Astrocyte (in vitro differentiated cells and primary cell): ENCODE data around the gene KCNJ1.

Experiments
- CTCF ChIP-seq: IDR thresholded peaks from 2 replicates; pipeline ENCODE4 v1.5.1; 2011; ENCODE audit warnings: low read depth, mild to moderate bottlenecking, inconsistent platforms, low read length, moderate library complexity; ENCODE audit not compliant: insufficient read depth
- EZH2 ChIP-seq: IDR thresholded peaks from 2 replicates; pipeline ENCODE4 v1.6.1; 2012; ENCODE audit warnings: mild to moderate bottlenecking, low read length, inconsistent platforms; ENCODE audit not compliant: insufficient read depth

- TF ChIP-seq CTCF (peak; percentile 68), EZH2 (no peak)
Measured at GRCh38 chr11:128859563-128860441, 7.3 kb downstream of the KCNJ1 start.
